ENCODE data around the gene INO80E. TPM values are rescaled to one million over a fixed set of nuclear protein-coding genes. Genes with fewer than 3 reads are reported as not detected.

Gene INO80E
- total RNA-seq, 1 donor from 2014 or later = 58.4 TPM

DNA sequence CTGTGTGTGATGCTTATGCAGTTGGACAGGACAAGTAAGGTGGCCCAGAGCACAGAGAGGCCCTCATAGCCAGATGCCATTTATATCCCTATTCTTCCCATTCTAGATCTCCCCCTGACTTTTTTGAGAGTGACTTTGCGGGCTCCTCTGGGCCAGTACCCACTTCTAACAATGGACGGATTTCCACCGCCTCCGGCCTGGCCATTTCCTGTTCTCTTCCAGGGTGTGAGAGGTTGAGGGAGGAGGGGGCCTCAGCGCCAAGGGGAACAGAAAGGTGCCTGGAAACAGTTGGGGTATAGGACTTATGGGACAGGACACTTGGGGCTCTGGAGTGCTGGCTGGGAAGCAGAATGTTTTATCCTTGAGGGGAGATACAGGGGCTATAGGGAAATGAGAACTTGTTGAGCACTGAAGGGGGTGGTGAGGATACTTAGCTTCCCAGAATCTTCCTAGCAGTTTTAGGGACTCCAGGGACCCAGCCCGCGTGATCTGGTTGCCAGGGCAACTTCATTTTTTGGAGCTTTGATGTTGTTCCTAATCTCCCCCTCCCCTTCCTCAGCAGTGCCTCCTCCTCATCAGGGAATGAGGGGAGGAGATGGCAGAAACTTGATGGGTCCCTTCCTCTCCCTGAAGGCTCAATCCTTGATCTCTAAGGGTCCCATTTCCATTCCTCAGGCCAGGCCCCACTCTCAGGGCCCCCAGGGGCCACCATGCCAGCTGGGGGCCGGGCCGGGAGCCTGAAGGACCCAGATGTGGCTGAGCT lies 18.8 kb upstream of the INO80E start:
- Histone ChIP-seq H3K27ac (peak overlapping the region; percentile 91), H3K4me3 (peak overlapping the region; percentile 99), H3K36me3 (peaks cover 54% of the 10 kb centered on the region), H3K4me1 (peaks cover 28% of the 10 kb centered on the region), H3K9me3 (no peaks in the 10 kb centered on the region), H3K27me3 (ENCODE audit: low read depth) (no peaks in the 10 kb centered on the region)
- intact Hi-C loops (cut with DNase I) = no loop called here
- ATAC-seq (no peak), DNase-seq (peak; percentile 32)
- TF ChIP-seq, protein P1, sequence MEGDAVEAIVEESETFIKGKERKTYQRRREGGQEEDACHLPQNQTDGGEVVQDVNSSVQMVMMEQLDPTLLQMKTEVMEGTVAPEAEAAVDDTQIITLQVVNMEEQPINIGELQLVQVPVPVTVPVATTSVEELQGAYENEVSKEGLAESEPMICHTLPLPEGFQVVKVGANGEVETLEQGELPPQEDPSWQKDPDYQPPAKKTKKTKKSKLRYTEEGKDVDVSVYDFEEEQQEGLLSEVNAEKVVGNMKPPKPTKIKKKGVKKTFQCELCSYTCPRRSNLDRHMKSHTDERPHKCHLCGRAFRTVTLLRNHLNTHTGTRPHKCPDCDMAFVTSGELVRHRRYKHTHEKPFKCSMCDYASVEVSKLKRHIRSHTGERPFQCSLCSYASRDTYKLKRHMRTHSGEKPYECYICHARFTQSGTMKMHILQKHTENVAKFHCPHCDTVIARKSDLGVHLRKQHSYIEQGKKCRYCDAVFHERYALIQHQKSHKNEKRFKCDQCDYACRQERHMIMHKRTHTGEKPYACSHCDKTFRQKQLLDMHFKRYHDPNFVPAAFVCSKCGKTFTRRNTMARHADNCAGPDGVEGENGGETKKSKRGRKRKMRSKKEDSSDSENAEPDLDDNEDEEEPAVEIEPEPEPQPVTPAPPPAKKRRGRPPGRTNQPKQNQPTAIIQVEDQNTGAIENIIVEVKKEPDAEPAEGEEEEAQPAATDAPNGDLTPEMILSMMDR (IDR thresholded peaks at IDR 0.05) = no peak

DNA sequence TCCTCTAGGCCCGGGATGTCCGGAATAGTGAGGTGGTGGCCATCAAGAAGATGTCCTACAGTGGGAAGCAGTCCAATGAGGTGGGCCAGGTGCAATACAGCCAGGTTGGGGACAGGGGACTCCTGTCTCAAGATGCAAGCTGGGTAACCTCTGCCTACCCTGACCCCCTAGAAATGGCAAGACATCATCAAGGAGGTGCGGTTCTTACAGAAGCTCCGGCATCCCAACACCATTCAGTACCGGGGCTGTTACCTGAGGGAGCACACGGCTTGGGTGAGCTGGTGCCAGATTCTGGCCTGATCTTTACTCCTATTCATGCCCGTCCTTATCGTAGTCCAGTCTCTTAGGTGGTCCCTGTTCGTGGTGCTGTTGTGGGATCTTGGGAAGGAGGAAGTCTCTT lies 18.0 kb upstream of the INO80E start:
- ATAC-seq (no peak), DNase-seq (no peak)
- Histone ChIP-seq H3K9me3 (no peaks in the 10 kb centered on the region), H3K36me3 (peaks cover 59% of the 10 kb centered on the region), H3K4me3 (no peak overlapping the region), H3K4me1 (peaks cover 26% of the 10 kb centered on the region), H3K27ac (peak overlapping the region; percentile 91), H3K27me3 (ENCODE audit: low read depth) (no peaks in the 10 kb centered on the region)
- intact Hi-C loops (cut with DNase I) = no loop called here
- TF ChIP-seq, protein P1 (IDR thresholded peaks at IDR 0.05) = no peak

DNA sequence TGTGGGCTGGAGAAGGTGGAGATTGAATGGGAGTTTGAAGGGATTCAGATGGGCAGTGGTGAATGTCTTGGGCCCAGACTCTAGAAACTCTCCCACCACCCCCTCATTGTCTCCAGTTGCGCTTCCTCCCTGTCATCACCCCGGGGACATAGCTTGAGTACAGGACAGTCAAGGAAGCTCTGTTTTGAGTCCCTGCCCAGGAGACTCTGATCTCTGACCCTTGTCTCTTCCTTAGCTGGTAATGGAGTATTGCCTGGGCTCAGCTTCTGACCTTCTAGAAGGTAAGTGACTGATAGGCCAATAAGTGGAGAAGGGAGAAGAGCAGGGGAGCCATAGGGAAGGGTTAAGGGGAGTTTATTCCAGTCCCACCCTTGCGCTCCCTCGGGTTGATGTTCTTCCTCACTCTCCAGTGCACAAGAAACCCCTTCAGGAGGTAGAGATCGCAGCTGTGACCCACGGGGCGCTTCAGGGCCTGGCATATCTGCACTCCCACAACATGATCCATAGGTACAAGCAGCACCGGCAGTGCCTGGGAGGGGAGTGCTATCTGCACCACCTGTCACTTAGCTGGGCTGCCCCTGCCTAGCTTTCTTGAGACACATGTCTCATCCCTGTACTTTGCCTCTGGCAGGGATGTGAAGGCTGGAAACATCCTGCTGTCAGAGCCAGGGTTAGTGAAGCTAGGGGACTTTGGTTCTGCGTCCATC lies 17.3 kb upstream of the INO80E start:
- Histone ChIP-seq H3K27ac (peak overlapping the region; percentile 91), H3K36me3 (peaks cover 65% of the 10 kb centered on the region), H3K4me3 (no peak overlapping the region), H3K4me1 (peaks cover 28% of the 10 kb centered on the region), H3K9me3 (no peaks in the 10 kb centered on the region), H3K27me3 (ENCODE audit: low read depth) (no peaks in the 10 kb centered on the region)
- intact Hi-C loops (cut with DNase I) = no loop called here
- DNase-seq (peak; percentile 32), ATAC-seq (no peak)
- TF ChIP-seq, protein P1 (IDR thresholded peaks at IDR 0.05) = no peak

DNA sequence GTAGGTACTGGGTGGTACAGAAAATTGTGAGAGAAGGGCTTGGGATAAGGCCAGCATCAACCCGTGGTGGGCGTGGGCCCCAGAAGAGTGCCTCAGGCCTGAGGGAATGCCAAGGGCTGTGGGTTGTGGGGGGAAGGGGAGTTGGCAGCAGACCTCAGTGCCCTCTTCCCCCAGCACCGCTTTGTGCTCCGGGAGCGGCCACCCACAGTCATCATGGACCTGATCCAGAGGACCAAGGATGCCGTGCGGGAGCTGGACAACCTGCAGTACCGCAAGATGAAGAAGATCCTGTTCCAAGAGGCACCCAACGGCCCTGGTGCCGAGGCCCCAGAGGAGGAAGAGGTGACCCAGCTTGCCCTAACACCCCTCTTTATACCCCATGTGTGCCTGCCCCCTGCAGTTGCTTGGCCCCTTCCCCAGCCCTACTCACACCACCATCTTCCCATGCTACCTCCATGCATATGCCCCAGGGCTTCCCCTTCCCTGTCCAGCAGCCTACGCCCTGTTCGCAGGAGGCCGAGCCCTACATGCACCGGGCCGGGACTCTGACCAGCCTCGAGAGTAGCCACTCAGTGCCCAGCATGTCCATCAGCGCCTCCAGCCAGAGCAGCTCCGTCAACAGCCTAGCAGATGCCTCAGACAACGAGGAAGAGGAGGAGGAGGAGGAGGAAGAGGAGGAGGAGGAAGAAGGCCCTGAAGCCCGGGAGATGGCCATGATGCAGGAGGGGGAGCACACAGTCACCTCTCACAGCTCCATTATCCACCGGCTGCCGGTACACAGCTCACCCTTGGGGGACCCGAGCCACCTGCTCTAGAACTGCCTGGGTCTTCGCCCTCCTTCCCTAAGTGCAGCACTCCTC lies 13.3 kb upstream of the INO80E start:
- Histone ChIP-seq H3K36me3 (peaks cover 100% of the 10 kb centered on the region), H3K27me3 (ENCODE audit: low read depth) (no peaks in the 10 kb centered on the region), H3K27ac (peak overlapping the region; percentile 44), H3K9me3 (no peaks in the 10 kb centered on the region), H3K4me1 (peaks cover 34% of the 10 kb centered on the region), H3K4me3 (no peak overlapping the region)
- DNase-seq (peak; percentile 29), ATAC-seq (no peak)
- intact Hi-C loops (cut with DNase I) = no loop called here
- TF ChIP-seq, protein P1 (IDR thresholded peaks at IDR 0.05) = no peak

DNA sequence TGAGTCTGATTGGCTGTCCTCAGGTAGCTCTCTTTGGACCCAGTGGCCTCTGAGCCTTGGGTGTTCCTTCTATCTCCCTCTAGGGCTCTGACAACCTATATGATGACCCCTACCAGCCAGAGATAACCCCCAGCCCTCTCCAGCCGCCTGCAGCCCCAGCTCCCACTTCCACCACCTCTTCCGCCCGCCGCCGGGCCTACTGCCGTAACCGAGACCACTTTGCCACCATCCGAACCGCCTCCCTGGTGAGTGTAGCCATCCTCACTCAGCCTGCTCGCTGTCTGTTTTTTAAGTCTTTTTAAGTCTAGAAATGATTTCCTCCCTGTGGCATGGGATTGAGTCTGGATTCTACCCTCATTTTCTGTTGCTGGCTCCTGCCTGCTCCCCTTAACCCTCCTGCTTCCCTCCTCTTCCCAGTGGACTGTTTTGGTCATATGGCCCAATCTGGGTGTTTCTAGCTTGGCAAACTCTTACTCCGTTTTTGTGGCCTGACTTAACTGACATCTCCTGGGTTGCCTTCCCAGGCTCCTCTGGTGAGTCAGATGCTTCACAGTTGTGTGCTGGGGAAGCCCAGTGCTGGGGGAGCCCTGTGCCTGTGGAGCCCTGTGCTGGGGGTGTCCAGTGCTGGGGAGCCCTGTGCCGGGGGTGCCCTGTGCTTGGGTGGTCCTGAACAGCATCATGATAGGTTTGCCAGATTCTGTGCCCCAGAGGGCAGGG lies 12.5 kb upstream of the INO80E start:
- Histone ChIP-seq H3K4me3 (no peak overlapping the region), H3K4me1 (peaks cover 35% of the 10 kb centered on the region), H3K27ac (peak overlapping the region; percentile 44), H3K27me3 (ENCODE audit: low read depth) (no peaks in the 10 kb centered on the region), H3K9me3 (no peaks in the 10 kb centered on the region), H3K36me3 (peaks cover 100% of the 10 kb centered on the region)
- TF ChIP-seq, protein P1 (IDR thresholded peaks at IDR 0.05) = no peak
- ATAC-seq (peak in 1 of 2 donors; percentile 23), DNase-seq (peak; percentile 41)
- intact Hi-C loops (cut with DNase I) = no loop called here
